DOHH2 (cell line): ENCODE measurements around the gene CAMTA1.

Source experiments
- H3F3A ChIP-seq: fragments of 200-600 bp; sonication (generic), shearing (Covaris generic); 2 replicates; pipeline ENCODE4 v1.6.0; 2016; ENCODE audit warnings: antibody characterized with exemption, mild to moderate bottlenecking; ENCODE audit not compliant: control insufficient read depth, insufficient read depth
- H3K27ac ChIP-seq: fragments of 200-600 bp; sonication (generic); 2 replicates; pipeline ENCODE4 v1.5.1; 2014; ENCODE audit warnings: low read depth, mild to moderate bottlenecking, low read length, moderate library complexity
- H3K27me3 ChIP-seq: fragments of 200-600 bp; sonication (generic); 2 replicates; pipeline ENCODE4 v1.6.1; 2014; ENCODE audit warnings: mild to moderate bottlenecking, low read length, mixed read lengths; ENCODE audit not compliant: control insufficient read depth
- H3K36me3 ChIP-seq: fragments of 200-600 bp; sonication (generic); 2 replicates; pipeline ENCODE4 v1.6.1; 2014; ENCODE audit warnings: mild to moderate bottlenecking, low read length, moderate library complexity, mixed read lengths; ENCODE audit not compliant: control insufficient read depth
- H3K4me1 ChIP-seq: fragments of 200-600 bp; sonication (generic); 2 replicates; pipeline ENCODE4 v1.6.1; 2014; ENCODE audit warnings: mild to moderate bottlenecking, low read length, mixed read lengths; ENCODE audit not compliant: control insufficient read depth
- H3K4me2 ChIP-seq: fragments of 200-600 bp; sonication (generic); 2 replicates; pipeline ENCODE4 v1.6.0; 2014; ENCODE audit warnings: mild to moderate bottlenecking, low read length, moderate library complexity
- H3K4me3 ChIP-seq: fragments of 200-600 bp; sonication (generic); 2 replicates; pipeline ENCODE4 v1.5.1; 2014; ENCODE audit warnings: mild to moderate bottlenecking, low read length, mixed read lengths
- H3K79me2 ChIP-seq: fragments of 200-600 bp; sonication (generic); 2 replicates; pipeline ENCODE4 v1.6.1; 2014; ENCODE audit warnings: mild to moderate bottlenecking, low read length, mixed read lengths; ENCODE audit not compliant: control insufficient read depth
- H3K9me2 ChIP-seq: fragments of 200-600 bp; sonication (generic); replicated peaks from 2 replicates; pipeline ENCODE4 v1.6.1; 2014; ENCODE audit warnings: mild to moderate bottlenecking, low read length, mixed read lengths; ENCODE audit not compliant: control insufficient read depth
- H3K9me3 ChIP-seq: fragments of 200-600 bp; sonication (generic); 2 replicates; pipeline ENCODE4 v1.6.1; 2014; ENCODE audit warnings: antibody characterized with exemption, low read length, mixed read lengths; ENCODE audit not compliant: control insufficient read depth, insufficient read depth
- H4K20me1 ChIP-seq: fragments of 200-600 bp; sonication (generic); 2 replicates; pipeline ENCODE4 v1.6.0; 2014; ENCODE audit warnings: low read depth, mild to moderate bottlenecking, antibody characterized with exemption, low read length, moderate library complexity; ENCODE audit not compliant: control insufficient read depth, insufficient read depth
- EZH2phosphoT487 ChIP-seq: fragments of 200-600 bp; sonication (generic); IDR thresholded peaks from 2 replicates; pipeline ENCODE4 v1.6.1; 2017; ENCODE audit warnings: borderline replicate concordance, mild to moderate bottlenecking, antibody characterized with exemption, low read length, moderate library complexity, mixed read lengths
- TF ChIP-seq, protein P1 (sequence below): fragments of 200-600 bp; sonication (generic); IDR thresholded peaks from one replicate; pipeline ENCODE4 v1.5.1; 2014; ENCODE audit warnings: antibody characterized with exemption, mild to moderate bottlenecking, low read depth, low read length; ENCODE audit not compliant: poor library complexity, severe bottlenecking

The CAMTA1 gene

DNA sequence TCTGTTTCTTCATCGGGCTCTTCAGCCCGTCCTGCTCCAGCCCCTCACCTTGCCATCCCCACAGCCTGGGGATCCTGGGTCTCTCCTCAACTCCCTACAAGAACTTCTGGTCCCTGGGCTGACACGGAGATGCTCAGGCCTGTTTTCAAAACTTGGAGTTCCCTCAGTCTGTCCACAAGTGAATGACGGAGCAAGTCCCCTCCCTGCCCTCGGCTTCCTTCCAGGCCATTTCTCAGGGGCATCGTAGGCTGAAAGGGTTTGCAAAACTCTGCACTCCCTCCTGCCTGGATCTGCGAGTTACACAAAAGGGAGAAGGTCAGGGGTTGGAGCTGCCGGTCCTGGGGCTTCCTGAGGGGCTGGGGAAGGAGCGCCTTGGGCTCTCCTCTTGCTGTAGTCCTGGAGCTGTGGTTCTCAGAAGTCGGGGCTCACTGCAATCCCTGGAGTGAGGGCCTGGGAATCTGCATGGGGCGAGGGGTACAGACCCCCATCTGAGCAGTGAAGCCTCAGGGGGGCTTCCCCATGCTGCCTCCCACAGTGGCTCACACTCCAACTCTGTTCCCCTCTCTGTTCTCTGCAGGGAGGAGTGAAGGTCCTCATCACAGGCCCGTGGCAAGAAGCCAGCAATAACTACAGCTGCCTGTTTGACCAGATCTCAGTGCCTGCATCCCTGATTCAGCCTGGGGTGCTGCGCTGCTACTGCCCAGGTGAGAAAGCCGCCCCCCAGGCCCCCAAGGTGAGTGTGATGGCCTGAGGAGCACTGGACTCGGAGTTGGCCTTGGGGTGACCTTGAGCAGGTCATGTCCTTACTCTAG, 885.3 kb downstream of the CAMTA1 start:
- TF ChIP-seq, protein P1, sequence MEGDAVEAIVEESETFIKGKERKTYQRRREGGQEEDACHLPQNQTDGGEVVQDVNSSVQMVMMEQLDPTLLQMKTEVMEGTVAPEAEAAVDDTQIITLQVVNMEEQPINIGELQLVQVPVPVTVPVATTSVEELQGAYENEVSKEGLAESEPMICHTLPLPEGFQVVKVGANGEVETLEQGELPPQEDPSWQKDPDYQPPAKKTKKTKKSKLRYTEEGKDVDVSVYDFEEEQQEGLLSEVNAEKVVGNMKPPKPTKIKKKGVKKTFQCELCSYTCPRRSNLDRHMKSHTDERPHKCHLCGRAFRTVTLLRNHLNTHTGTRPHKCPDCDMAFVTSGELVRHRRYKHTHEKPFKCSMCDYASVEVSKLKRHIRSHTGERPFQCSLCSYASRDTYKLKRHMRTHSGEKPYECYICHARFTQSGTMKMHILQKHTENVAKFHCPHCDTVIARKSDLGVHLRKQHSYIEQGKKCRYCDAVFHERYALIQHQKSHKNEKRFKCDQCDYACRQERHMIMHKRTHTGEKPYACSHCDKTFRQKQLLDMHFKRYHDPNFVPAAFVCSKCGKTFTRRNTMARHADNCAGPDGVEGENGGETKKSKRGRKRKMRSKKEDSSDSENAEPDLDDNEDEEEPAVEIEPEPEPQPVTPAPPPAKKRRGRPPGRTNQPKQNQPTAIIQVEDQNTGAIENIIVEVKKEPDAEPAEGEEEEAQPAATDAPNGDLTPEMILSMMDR: no peak
- no peak for TF ChIP-seq EZH2phosphoT487
- H3K9me3 ChIP-seq: no peaks in the 10 kb centered on the region
- H3K4me1 ChIP-seq: no peaks in the 10 kb centered on the region
- no peaks in the 10 kb centered on the region for H3F3A ChIP-seq
- no peaks in the 10 kb centered on the region for H3K36me3 ChIP-seq
- H3K4me3 ChIP-seq: no peak overlapping the region
- no peaks in the 10 kb centered on the region for H3K9me2 ChIP-seq
- no peak overlapping the region for H3K4me2 ChIP-seq
- no peak overlapping the region for H3K27ac ChIP-seq
- H3K79me2 ChIP-seq: no peaks in the 10 kb centered on the region
- H3K27me3 ChIP-seq: no peaks in the 10 kb centered on the region
- H4K20me1 ChIP-seq: no peaks in the 10 kb centered on the region

DNA sequence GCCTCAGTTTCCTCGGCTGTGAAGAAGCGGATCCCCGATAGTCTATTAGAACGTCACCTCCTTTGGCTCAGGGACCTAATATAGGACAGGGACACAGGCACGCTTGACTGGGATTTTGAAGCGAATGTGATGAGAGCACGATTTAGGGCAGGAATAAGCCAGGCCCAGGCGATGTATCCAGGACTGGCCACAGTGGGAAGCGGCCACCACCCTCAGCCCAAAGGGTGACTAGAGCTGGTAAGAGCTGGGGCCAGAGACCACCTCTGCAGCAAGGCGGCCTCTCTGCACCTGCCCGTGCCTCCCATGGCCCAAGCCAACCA, 885.9 kb downstream of the CAMTA1 start:
- Histone ChIP-seq H3K4me3 (no peak overlapping the region), H3K27ac (no peak overlapping the region), H3K36me3 (no peaks in the 10 kb centered on the region), H3K9me3 (no peaks in the 10 kb centered on the region), H3K4me1 (no peaks in the 10 kb centered on the region), H3K79me2 (no peaks in the 10 kb centered on the region), H3K4me2 (no peak overlapping the region), H4K20me1 (no peaks in the 10 kb centered on the region), H3K9me2 (no peaks in the 10 kb centered on the region), H3F3A (no peaks in the 10 kb centered on the region), H3K27me3 (no peaks in the 10 kb centered on the region)
- TF ChIP-seq, protein P1: no peak
- TF ChIP-seq EZH2phosphoT487: no peak

DNA sequence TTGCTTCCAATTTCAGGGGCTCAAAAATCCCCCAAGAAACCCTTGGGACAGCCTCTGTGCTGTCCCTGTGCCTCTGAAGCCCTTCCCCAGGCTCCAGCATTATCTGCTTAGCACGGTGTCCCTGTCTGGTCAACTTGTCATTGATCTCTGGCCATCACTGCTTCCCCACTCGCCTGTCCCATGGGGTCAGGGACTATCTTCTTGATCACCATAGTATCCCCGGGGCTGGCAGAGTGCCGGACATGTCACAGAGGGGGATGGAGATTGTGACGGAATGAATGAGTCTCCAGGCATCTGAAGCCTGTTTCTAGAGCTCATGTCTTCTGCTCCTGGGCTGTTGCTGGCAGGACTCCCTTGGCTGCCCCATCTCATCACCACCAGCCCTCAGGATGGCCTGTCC, 886.4 kb downstream of the CAMTA1 start:
- Histone ChIP-seq H3K9me3 (no peaks in the 10 kb centered on the region), H3K9me2 (no peaks in the 10 kb centered on the region), H3K4me2 (no peak overlapping the region), H3K79me2 (no peaks in the 10 kb centered on the region), H3K36me3 (no peaks in the 10 kb centered on the region), H3K27ac (no peak overlapping the region), H3K4me1 (no peaks in the 10 kb centered on the region), H3F3A (no peaks in the 10 kb centered on the region), H3K4me3 (no peak overlapping the region), H4K20me1 (no peaks in the 10 kb centered on the region), H3K27me3 (no peaks in the 10 kb centered on the region)
- TF ChIP-seq EZH2phosphoT487: no peak
- TF ChIP-seq, protein P1: no peak
